Vagina (tissue), 2 donors: ENCODE data around the gene MMEL1.
"Not testable (repeated sequence)": the region's sequence is repeated elsewhere in the genome, so short reads cannot be mapped to it uniquely, and the experiment has no call there.

Source experiments
- CTCF ChIP-seq, 3 experiments: fragments of 450-650 bp in 2 of 3; fragments of 200-600 bp in 1 of 3; sonication (generic) in 1 of 3; IDR thresholded peaks; one replicate each; pipeline ENCODE4 v1.5.1; 2017 to 2019; ENCODE audit warnings: antibody characterized with exemption in 3 of 3, mild to moderate bottlenecking in 2 of 3, moderate library complexity in 2 of 3
- POLR2A ChIP-seq, 2 donors: fragments of 450-650 bp; IDR thresholded peaks; one replicate each; pipeline ENCODE4 v1.6.1; 2017; ENCODE audit warnings: antibody characterized with exemption in 2 of 2, mild to moderate bottlenecking in 2 of 2, moderate library complexity in 2 of 2
- POLR2AphosphoS5 ChIP-seq, 2 donors: sonication (generic); formaldehyde crosslinking; IDR thresholded peaks; one replicate each; pipeline ENCODE4 v1.9.0; 2017; ENCODE audit warnings: antibody characterized with exemption in 2 of 2, mild to moderate bottlenecking in 2 of 2, low read depth in 1 of 2; ENCODE audit not compliant: insufficient read depth in 1 of 2

- not testable (repeated sequence) for TF ChIP-seq CTCF (IDR thresholded peaks at IDR 0.05); POLR2A (IDR thresholded peaks at IDR 0.05); POLR2AphosphoS5 (IDR thresholded peaks at IDR 0.05; ENCODE audit: insufficient read depth in 1 of 2, low read depth in 1 of 2)
Measured at GRCh38 chr1:2625748-2626147, 7.1 kb downstream of the MMEL1 start.
